Activated CD4-positive, alpha-beta T cell treated with anti-CD3 and anti-CD28 coated beads for 1 hour (primary cell): ENCODE results near the gene RPS6KA2.

Experiments
- DNase-seq: peaks from one replicate; pipeline ENCODE4 v3.0.0-alpha.2; 2020

Gene RPS6KA2

DNA sequence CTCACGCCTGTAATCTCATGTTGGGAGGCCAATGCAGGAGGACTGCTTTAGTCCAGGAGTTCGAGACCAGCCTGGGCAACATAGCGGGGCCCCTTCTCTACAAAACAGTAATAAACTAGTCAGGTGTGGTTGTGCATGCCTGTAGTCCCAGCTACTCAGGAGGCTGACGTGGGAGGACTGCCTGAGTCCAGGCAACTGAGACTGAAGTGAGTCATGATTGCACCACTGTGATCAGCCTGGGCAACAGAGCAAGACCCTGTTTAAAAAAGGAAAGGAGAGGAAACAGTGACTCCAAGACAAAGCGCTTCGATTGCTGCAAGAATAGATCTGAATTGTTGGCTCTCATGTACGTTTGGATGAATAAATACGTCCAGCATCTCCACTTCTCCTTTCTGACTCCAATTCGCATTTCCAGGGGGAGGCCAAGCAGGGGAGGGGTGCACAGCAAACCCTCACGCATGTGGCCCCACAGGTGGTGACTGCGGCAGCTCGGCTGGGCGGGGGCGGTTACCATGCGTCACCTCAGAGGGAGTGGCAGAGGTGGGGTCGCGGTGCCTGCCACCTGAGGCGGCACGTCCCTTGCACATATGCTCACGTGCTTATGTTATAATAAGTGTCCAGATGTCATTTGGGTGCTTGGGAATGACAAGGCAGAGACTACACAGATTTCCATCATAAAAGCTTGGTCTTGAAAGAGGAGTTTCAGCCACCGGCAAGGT, 149.2 kb downstream of the RPS6KA2 start:
- no peak for DNase-seq

DNA sequence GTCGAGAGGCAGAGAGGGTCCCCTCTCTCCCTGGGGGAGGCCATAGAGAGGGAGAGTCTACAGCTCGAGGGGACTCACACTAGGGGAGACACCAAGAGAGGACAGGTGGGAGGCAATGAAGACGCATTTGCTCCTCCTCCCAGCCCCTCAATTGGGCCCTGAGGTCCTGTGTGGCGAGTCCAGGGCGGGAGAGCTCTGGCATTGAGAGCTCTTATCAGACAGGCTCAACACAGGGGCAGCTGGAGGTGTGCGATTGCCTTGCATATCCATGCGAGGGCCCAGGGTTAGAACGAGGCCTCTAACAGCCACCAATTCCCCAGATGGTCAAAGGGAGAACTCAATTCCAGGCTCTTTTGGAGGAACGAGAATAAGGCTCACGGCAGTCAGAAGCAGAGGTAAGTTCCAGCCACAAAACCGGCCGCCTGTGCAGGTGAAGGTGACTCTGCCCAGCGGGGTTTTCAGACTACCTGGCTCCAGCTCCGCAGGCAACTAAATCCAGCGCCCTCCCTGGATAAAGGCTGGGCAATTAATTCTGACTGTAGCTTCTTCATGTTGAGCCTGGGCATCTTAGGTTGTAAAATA, 150.3 kb downstream of the RPS6KA2 start:
- DNase-seq = no peak

DNA sequence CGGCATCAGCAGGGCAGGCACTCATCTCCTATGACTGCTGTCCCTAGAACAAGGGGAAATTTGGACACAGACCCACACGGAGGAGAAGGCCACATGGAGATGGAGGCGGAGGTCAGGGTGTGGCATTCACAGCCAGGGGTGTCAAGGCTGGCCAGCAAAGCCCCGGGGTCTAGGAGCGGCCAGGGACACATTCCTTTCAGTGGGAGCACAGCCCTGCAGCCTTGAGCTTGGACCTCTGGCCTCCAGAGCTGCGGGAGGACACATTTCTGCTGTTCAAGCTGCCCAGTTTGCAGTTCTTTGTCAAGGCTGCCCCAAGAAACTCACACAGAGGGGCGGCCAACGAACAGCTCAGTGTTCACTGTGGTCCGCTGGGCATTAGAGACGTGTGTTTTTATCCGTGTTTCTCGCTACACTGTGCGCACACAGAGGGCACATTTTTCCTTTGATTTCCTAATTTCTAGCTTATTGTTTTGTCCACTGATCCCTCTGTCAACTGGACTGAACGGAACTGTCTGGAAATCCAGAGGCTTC, 150.9 kb downstream of the RPS6KA2 start:
- no peak for DNase-seq

DNA sequence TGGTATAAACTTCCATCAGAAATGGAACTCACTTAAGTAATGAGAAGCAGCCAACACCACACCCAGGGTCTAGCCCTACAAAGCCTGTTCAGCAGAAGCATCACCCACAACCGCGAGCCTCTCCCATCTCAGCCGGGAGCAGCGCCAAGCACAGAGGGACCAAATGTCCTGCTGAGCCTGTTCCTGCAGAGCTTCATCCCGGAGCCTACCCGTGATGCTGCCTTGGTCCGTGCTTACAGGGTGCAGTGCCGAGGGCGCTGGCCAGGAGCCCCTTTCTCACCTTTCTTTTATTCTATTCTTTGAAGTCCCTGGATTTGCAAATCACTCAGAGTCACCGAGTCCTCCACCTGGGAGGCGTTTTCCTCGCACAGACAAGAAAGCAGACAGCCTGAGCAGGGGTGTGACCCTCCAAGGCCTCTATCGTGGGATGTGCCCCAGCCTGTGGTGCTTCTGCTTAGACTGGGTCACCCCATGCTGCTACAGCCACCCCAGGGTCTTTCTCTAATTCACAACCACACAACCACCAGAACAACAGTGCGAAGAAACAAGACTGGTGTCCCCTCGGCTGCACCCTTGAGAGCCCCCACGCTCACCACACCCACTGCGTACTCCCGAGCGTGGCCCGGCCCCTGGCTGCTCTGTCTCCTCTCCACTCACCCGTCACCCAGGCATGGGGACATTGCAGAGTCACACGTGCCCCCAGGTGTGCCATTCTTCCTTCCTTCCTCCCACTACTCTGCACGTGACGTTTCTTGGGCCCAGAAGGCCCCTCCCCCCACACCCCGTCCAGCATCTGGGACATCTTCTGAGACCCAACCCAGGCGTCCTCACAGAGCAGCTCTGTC, 152.1 kb downstream of the RPS6KA2 start:
- DNase-seq = no peak

DNA sequence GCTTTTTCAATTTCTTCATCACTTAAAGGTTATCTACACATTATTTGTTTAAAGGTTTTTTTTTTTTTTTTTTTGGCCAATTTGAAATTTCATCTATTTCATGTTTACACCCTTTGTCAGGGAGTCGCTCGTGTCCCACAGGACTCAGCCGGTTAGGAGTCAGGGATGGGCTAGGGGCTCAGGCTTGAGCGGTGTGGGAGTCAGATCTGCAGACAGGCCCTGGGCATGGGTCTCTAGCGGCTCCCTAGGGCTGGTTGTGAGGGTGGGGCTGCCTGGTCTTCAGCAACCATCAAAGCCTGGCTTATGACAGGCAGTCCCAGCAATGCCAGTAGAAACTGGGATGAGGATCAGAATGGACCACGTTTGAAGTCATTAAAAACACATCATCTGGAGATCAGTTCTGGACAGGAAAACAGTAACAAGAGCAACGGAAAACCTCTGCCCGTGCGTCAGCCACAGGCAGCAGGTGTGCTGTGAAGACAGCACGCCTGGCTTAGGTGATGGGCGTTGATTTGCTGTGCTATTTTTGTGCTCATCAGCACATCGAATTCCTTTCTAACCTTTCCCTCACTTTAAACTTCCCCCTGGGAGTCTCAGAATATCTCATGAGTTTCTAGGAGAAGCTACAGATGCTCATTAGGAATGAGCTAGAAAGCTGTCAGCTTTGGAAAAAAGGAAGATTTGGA, 153.0 kb downstream of the RPS6KA2 start:
- no peak for DNase-seq

DNA sequence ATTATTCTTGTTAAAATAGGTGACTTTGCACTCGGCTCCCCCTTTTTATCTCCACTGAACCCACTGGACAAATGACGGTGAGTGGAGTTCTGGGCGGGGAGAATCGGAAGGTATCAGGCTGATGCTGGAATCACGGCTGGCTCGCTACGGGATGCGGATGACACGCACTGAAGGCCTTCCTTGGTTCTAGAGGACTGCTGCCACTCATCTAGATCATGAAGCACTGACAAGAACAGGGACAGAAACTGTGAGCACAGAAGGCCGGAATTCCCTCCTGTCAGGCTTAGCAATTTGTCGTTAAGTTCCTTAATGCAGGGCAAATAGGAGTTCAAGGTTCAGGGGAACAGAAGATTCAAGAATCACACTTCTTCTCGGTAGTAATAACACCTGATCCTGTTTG, 154.4 kb downstream of the RPS6KA2 start:
- DNase-seq = no peak

DNA sequence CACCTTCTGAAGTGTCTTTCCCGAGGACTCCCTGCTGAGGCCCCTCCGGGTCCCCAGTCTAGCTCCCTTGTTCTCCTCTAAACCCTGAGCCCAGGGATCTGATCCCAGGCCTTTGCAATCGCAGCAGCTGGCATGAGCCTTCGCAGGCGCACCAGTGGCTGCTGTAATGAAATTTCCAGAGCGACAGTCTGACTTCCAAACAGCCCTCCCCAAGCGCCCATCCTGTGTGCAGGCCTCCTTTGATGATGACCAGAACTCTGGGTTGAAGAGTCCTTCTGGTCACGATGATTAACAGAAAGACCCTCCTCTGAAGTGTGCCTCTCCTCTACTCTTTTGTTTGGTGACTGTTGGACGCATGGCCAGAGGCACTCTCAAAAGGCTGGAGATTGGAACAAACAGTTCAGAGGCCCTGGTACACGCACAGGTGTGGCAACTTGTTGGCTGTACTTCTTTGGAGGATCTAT, 155.2 kb downstream of the RPS6KA2 start:
- no peak for DNase-seq

DNA sequence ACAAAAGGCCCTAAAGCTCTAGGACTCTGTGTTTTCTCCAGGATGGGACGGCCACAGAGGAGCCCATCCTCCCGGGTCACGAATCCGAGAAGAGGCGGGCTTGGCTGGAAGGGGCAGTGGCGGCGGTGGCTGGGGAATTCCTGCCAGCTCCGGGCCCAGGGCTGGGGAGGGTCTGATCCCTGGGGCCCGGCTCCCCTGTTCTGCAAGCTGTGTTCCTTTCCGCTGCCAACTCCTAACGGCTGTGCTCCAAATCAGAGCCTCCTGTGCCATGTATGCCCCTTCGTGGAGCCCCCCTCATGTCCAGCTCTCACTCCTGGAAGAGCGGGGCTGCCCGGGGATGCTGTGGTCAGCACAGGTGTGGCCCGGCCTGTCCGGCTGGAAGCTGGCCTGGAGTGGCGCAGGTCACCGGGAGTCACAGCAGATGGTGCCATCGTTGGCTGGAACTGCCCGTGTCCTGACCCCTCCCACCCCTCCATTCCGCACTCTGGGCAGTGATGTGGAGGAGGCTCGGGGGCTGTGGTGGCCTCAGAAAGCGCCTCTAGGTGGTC, 156.1 kb downstream of the RPS6KA2 start:
- DNase-seq = no peak

DNA sequence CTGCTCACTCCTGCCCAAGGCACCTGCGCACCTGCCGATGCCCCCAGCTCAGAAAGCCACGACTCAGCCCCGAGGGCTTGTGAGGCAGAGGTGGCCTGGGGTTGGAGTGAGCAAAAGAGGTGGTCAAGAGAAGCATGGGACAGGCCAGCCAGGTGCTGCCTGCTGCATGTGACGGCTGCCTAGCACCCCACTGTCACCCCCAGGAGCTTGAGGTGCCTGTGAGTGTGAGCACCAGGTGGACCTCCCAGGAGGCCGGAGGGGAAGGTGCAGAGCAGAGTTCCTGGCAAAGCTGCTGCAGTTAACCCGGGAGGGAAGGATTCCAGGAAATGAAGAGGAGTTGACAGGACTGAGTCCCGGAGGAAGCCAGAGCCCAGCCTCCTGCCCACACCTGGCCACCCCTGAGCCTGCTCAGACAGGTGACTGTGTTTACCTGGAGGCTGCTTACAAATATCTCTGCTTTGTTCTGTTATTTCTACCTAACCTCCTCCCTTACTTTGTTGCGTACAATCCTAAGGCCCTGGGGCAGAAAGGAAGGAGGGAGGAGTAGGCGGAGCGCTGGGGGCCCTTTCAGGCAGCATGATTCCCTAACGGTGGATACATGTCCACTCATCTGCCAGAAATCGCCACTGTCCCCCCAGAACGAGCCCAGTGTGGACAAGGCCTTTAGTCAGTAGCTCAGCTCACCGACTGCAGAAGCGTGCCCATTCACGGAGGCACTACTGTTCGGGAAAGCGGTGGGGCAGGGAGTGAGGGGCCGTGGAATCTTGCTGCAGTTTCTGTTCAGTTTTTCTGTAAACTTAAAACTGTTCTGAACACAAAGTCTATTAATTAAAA, 156.8 kb downstream of the RPS6KA2 start:
- no peak for DNase-seq

DNA sequence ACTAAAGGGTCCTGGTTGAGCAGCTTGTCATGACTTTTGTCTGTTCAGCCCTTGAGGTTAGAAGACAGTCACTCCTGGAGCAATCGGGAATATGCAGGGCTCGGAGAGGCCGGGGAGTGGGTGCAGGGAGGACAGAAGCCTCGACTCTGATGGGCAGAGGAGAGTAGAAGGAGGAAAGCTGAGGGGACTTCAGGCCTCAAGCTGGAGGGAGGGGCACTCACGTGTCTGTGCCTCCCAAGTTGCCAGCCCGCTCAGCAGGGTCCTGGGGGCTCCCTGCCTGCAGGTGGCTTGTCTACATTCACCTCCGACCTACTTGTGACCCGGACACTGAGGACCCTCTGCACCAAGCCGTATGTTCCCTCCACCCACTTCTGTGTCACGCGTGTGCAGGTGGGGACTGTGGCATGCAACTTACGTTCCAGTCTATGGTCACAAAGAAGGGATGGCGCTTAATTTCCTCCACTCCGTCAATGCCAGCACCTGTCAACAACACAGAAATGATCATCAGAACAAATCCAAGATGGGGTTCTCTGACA, 157.6 kb downstream of the RPS6KA2 start:
- DNase-seq = no peak

DNA sequence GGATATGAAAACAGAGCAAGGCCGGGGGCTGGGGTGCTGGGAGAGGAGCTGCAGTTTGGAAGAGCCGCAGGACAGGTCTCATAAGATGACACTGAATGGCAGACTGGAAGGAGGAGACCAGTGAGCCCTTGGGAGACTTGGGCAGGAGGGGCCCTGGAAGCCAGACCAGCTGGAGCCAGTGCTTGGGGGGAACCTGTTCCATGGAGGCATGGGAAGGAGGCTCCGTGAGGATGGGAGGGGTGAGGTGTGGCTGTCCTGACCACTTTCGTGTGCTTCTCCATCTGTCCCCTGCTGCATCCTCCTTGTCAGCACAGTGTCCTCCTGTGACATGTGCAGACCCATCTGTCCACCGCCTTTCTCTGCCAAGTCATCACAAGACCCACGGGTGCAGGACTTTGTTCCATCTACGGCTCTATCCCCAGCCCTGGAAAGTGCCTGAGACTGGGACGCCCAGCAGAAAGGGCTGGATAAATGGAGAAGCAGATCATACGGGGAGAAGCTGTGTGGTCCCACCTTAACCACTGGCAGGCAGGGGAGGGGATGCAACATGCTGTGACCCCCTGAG, 159.5 kb downstream of the RPS6KA2 start:
- DNase-seq = no peak

DNA sequence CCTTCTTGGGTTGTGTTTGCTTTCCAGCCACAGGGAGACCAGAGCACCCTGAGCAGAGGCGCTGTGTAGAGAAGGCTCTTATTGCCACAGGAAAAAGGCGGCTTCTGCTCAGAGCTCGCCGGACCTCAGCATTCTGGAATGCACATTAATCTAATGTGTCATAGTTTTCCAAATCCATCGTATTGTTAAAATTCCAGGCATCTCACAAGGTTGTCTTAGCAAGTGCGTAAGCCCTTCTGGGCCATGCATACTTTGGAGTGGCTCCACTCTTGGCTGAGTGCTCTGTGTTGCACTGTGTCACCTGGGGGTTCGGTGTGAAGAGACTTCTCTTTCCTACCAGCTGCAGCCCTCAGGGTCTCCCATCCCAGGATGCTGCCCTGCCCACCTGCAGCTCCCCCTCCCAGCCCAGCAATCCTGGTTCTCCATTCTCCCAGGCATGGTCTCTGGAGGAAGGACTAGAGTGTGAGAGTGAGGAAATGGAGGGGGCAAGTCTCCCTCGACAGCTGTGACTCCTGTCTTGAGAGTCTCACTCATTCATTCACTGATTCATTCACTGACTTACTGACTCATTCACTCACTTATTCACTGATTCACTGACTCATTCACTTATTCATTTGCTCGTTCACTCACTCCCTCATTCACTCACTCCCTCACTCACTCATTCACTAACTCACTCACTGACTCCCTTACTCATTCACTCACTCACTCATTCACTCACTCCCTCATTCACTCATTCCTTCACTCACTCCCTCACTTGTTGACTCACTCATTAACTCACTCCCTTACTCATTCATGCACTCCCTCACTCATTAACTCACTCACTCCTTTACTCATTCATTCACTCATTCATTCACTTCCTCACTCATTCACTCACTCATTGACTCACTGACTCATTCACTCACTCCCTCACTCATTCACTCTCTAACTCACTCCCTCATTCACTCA, 160.6 kb downstream of the RPS6KA2 start:
- no peak for DNase-seq

DNA sequence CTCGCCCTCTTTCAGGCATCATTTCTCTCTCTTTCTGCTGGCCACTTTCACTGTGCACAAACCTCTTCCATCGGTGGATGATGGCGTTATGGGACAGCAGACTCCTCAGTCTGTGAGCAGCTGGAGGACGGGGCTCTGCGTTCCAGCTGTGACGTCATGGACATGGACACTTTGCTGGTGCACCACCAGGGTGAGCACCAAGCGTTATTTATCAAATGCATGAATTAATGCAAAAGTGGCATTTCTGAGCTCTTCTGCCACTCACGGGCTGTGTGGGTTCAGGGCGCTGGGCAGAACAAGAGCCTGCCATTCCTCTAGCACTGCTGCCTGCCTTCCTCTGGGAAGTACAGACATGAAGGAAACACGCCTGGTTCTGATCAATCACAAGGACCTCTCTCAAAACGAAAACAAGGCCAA, 161.4 kb downstream of the RPS6KA2 start:
- no peak for DNase-seq

DNA sequence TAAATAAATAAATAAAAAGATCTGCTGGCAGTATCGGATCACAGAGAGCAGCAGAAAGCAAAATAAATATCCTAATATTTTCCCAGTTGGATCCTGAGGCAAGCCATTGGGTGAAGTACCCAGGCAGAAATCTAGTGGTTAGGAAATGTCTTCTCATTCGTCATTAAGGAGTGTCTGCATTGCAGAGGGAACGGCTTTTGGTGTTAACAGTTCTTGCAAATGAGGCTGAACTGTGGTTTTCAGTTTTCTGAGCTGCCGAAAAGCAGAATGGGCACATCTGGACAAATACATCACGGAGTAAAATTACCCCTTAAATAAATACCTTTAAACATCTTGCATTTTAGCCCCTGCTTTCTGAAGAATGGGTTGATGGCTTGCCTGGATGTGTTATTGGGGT, 162.1 kb downstream of the RPS6KA2 start:
- no peak for DNase-seq

DNA sequence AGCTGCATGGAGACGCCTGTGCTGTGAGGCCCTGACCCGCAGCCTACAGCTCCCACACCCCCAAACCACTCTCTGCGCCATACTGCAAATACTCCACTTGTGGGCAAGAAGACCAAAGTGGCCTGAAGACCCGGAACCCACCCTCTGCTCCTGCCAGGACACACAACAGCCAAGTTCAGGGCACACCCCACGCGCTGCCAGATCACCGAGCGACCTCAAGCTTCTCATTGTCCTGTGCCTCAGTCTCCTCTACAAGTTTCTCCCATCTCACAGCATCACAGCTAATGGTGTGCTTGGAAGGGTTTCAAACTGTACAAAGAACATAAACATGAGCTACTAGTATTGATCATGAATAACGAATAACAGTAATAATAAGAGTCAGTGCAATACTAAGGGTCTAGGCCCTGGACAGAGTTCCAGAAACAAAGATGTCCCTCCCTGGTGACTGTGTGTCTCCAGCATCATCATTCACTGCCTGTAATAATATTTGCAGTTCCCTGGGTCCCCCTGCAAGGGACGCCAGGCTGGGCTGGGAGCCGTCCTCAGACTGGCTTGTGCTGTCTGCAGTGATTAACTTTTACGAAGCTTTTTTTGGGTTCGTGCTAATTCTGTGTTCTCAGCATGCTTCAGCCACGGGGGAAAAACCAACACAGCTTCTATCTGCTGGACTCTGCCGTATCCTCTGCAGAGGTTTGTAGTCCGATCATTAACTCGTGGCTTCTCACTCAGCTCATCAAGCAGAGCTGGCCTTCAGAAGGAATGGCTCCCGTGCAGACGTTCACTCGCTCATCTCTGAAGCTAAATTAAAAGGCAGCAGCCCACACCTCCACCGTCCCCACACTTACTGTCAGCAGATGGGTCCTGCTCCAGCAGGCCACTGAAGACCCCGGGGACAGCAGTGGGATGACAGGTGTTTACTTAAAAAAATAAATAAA, 162.7 kb downstream of the RPS6KA2 start:
- no peak for DNase-seq

DNA sequence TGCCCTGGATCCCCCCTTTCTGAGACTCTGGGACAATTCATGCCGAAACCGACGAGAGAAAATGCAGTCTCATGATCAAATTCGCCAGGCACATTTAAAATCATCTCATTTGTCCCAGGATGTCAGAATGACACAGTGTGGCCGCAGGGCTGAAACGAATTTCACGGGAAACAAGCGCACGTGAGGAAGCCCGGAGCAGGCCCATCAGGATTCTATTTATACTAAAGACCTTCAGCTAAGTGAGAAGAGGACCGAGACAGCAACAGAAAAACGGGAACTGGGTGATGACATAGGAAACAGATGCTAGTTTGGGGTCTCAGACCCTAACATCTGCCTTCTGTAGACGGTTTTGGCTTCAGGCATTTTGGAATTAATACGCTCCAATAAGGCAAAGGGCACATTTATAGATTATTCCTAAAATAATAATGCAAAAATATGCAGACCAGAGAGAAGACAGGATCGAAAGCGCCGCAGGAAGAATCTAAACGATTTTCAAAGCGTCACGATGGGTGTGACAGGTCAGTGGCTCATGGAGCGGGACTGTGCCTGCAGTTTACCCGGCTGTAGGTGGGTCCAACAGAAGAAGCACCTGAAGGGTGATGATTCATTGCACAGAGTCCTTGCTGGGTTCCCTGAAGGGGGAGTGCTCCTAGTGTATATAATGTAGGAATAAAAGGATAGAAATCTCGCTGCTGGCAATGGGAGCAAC, 163.5 kb downstream of the RPS6KA2 start:
- DNase-seq = no peak

DNA sequence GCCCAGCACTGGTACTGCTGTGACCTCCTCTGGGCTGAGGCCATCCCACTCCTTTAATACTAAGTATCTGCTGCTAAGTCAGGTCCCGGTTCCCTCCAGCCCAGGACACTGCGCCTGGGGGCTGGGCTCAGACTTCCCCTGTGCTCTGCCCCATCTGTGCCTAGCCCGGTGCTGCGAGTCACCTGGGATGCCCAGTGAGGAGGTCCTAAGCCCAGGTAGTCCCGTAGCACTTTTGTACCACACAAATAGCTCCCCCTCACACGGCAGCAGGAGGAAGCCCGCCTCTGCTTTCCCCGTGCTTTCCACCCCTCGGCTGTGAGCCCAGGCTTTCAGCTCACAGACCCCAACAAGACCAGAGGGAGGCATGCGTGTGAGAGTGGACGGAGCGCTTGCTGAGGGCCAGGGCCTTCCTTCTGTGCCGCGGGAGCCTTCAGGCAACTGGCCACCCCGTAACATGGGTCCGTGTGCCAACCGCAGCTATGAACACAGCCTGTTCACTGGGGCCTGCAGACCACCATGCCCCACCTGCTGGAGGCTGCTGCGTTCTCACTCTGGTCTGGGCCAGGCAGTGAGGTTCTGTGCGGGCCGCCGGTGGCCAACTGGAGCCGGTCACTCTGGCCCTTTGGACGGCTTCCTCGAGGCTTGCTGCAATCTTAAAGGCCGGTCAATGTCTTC, 164.5 kb downstream of the RPS6KA2 start:
- DNase-seq = no peak
